ENCODE data around the gene GNB4. TPM values are rescaled to one million over a fixed set of nuclear protein-coding genes. Genes with fewer than 3 reads are reported as not detected.

GNB4 gene
- total and polyA plus RNA-seq, 9 of the 15 experiments (the other 6 are each of a cell fraction or from before 2014, with no cell fraction given), result 6.8 to 36.7 (median 21.4) TPM

DNA sequence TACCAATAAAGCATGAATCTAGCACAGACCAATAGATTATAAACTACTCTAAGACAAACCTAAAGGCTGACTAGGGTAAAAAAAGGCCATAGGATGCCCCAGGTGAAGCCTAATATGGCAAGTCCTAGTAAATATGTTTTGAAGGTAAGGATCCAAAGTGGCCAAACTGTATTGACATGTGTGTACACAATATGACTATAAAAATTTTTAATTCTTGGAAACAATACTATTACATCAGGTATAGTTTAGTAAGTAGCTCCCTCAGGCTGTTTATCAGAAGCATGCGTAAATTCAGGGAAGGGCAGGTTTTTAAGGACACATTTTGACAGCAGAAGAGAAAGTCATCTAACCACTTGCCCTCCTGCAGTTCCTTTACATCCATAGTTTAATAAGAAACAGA is 18.8 kb downstream of the GNB4 start (continued):
- TF ChIP-seq, protein P1, sequence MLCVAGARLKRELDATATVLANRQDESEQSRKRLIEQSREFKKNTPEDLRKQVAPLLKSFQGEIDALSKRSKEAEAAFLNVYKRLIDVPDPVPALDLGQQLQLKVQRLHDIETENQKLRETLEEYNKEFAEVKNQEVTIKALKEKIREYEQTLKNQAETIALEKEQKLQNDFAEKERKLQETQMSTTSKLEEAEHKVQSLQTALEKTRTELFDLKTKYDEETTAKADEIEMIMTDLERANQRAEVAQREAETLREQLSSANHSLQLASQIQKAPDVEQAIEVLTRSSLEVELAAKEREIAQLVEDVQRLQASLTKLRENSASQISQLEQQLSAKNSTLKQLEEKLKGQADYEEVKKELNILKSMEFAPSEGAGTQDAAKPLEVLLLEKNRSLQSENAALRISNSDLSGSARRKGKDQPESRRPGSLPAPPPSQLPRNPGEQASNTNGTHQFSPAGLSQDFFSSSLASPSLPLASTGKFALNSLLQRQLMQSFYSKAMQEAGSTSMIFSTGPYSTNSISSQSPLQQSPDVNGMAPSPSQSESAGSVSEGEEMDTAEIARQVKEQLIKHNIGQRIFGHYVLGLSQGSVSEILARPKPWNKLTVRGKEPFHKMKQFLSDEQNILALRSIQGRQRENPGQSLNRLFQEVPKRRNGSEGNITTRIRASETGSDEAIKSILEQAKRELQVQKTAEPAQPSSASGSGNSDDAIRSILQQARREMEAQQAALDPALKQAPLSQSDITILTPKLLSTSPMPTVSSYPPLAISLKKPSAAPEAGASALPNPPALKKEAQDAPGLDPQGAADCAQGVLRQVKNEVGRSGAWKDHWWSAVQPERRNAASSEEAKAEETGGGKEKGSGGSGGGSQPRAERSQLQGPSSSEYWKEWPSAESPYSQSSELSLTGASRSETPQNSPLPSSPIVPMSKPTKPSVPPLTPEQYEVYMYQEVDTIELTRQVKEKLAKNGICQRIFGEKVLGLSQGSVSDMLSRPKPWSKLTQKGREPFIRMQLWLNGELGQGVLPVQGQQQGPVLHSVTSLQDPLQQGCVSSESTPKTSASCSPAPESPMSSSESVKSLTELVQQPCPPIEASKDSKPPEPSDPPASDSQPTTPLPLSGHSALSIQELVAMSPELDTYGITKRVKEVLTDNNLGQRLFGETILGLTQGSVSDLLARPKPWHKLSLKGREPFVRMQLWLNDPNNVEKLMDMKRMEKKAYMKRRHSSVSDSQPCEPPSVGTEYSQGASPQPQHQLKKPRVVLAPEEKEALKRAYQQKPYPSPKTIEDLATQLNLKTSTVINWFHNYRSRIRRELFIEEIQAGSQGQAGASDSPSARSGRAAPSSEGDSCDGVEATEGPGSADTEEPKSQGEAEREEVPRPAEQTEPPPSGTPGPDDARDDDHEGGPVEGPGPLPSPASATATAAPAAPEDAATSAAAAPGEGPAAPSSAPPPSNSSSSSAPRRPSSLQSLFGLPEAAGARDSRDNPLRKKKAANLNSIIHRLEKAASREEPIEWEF (CRISPR knock-in tag; IDR thresholded peaks at IDR 0.05), result no peak
- TF ChIP-seq HMG20A (CRISPR knock-in tag; conservative IDR thresholded peaks at IDR 0.05) (no peak), ZNF212 (CRISPR knock-in tag; IDR thresholded peaks at IDR 0.05) (no peak), ZNF184 (CRISPR knock-in tag; IDR thresholded peaks at IDR 0.05) (no peak)

DNA sequence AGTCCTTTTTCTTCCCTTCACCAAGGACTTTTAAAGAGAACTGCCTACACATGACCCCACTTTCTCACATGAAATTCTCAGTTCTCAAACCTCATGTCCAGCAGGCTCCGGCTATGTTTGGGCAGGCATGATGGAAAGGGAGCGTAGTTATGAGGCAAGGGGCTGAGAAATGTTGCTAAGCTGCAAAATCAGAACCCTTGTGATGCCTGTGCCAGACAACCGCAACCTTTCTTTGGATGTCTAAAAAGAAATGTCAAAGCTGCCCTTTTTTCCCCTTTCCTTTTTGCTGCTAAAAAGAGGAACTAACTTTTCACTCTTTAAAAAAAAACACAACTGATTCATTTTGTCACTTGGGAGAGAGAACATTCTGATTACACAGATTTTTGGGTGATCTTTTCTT is 19.2 kb downstream of the GNB4 start:
- in situ Hi-C loops (cut with MboI), result loop anchor here (25.0 kb wide), 1 partner anchor 1180 kb away; the partner anchor contains the start of gene TTC14
- Histone ChIP-seq H3K27me3 (ENCODE audit: control insufficient read depth in 2 of 2, insufficient read depth in 2 of 2, low read length in 2 of 2) (no peaks in the 10 kb centered on the region), H4K20me1 (replicated peaks; ENCODE audit: control insufficient read depth, insufficient read depth, low read length) (no peaks in the 10 kb centered on the region), H2AFZ (ENCODE audit: low read depth, low read length) (no peak overlapping the region), H3K9ac (ENCODE audit: insufficient read depth in 1 of 2, low read depth in 2 of 2, low read length in 2 of 2) (no peak overlapping the region), H3K9me3 (replicated peaks; ENCODE audit: control insufficient read depth, insufficient read depth, low read depth, low read length) (no peaks in the 10 kb centered on the region), H3K4me2 (ENCODE audit: insufficient read depth, low read length) (no peak overlapping the region), H3K4me3 (no peak overlapping the region), H3K9me1 (ENCODE audit: control insufficient read depth, insufficient read depth, low read length) (no peaks in the 10 kb centered on the region), H3K36me3 (ENCODE audit: control insufficient read depth, insufficient read depth, low read length) (no peaks in the 10 kb centered on the region; the same call in 2 of the 3 replicates), H3K4me1 (replicated peaks in 1 of 2; ENCODE audit: control insufficient read depth in 2 of 2, insufficient read depth in 2 of 2, low read length in 2 of 2) (no peaks in the 10 kb centered on the region; a peak in 1 of 5 replicates), H3K79me2 (ENCODE audit: control insufficient read depth, insufficient read depth, low read length) (peaks cover 30% of the 10 kb centered on the region; the same call in 2 of the 3 replicates), H3K27ac (ENCODE audit: extremely low read depth, low read depth, low read length) (no peak overlapping the region)
- peak; percentile 35 for FAIRE-seq
- TF ChIP-seq ZNF217 (CRISPR knock-in tag; IDR thresholded peaks at IDR 0.05) (no peak), MBD2 (IDR thresholded peaks at IDR 0.05; ENCODE audit: borderline replicate concordance, low read depth) (no peak), ZNF23 (CRISPR knock-in tag; IDR thresholded peaks at IDR 0.05) (no peak), U2AF1 (optimal IDR thresholded peaks at IDR 0.05; ENCODE audit: low read depth, low read length) (no peak), TEAD1 (CRISPR knock-in tag; IDR thresholded peaks at IDR 0.05) (no peak), HDAC2 (IDR thresholded peaks at IDR 0.05) (no peak), E2F1 (CRISPR knock-in tag; IDR thresholded peaks at IDR 0.05) (no peak), ZNF696 (CRISPR knock-in tag; conservative IDR thresholded peaks at IDR 0.05) (no peak), HES1 (IDR thresholded peaks at IDR 0.05; ENCODE audit: low read depth) (no peak), NFXL1 (CRISPR knock-in tag; IDR thresholded peaks at IDR 0.05) (no peak)
- CTCF ChIA-PET (ENCODE audit: low intra/inter-chr PET ratio), result no interaction called here
- intact Hi-C loops (cut with micrococcal nuclease), result no loop called here
- POLR2A ChIA-PET, result interaction anchor here (3.2 kb wide), 1 partner anchor 18 kb away, joined by 14 read pairs; the partner anchor contains the start of gene GNB4
- BruUV-seq (replicated peaks), result no TSS peak
- no peak for DNase-seq (ENCODE audit: extremely low read depth in 1 of 4, low spot score in 3 of 4)
- 84% methylated on average over 3 of the region's 3 CpGs for WGBS (ENCODE audit: insufficient coverage, low coverage, missing lambda C conversion rate)
- ATAC-seq, result no peak

Measured in K562 (cell line).